ENCODE measurements around the gene ZNF200.
A peak's percentile ranks its signal among the peaks of the same experiment; 100 is the strongest.
"Not testable (repeated sequence)": the region's sequence is repeated elsewhere in the genome, so short reads cannot be mapped to it uniquely, and the experiment has no call there.

ZNF200 gene

GRCh38 chr16:3249451-3249850 is 14.5 kb upstream of the ZNF200 start:
- no peak for DNase-seq

GRCh38 chr16:3249020-3249419 is 14.1 kb upstream of the ZNF200 start:
- no peak for DNase-seq

- no peak for DNase-seq
These were observed 13.6 kb upstream of the ZNF200 start for GRCh38 chr16:3248596-3248995.

- no peak for DNase-seq
These were observed 11.9 kb upstream of the ZNF200 start for GRCh38 chr16:3246876-3247275.

GRCh38 chr16:3246002-3246401 is 11.0 kb upstream of the ZNF200 start:
- DNase-seq: no peak

- DNase-seq: peak; percentile 12
These were observed 8.9 kb upstream of the ZNF200 start for GRCh38 chr16:3243882-3244281.

GRCh38 chr16:3242709-3243108 is 7.8 kb upstream of the ZNF200 start:
- no peak for DNase-seq

- DNase-seq: no peak
These were observed 6.8 kb upstream of the ZNF200 start for GRCh38 chr16:3241761-3242160.

GRCh38 chr16:3235856-3236669 is 1.1 kb upstream of the ZNF200 start:
- peak; percentile 47 for DNase-seq

GRCh38 chr16:3234543-3234856 is 458 bp downstream of the ZNF200 start:
- DNase-seq: no peak

- no peak for DNase-seq
These were observed 10.9 kb downstream of the ZNF200 start for GRCh38 chr16:3223913-3224515.

- DNase-seq: no peak
These were observed 14.1 kb downstream of the ZNF200 start for GRCh38 chr16:3220839-3221238.

- no peak for DNase-seq
These were observed 18.7 kb downstream of the ZNF200 start for GRCh38 chr16:3216263-3216640.

- DNase-seq: no peak
These were observed 19.2 kb downstream of the ZNF200 start for GRCh38 chr16:3215601-3216262.

GRCh38 chr16:3214904-3215600 is 19.9 kb downstream of the ZNF200 start:
- DNase-seq: peak; percentile 15

- no peak for DNase-seq
These were observed 22.4 kb downstream of the ZNF200 start for GRCh38 chr16:3212567-3212966.

- DNase-seq: no peak
These were observed 23.0 kb downstream of the ZNF200 start for GRCh38 chr16:3212006-3212405.

GRCh38 chr16:3207086-3207953 is 27.6 kb downstream of the ZNF200 start:
- no peak for DNase-seq

GRCh38 chr16:3205939-3206338 is 29.0 kb downstream of the ZNF200 start:
- DNase-seq: not testable (repeated sequence)

GRCh38 chr16:3202903-3203539 is 31.9 kb downstream of the ZNF200 start:
- no peak for DNase-seq

- no peak for DNase-seq
These were observed 36.5 kb downstream of the ZNF200 start for GRCh38 chr16:3198334-3199072.

All from stimulated activated CD4-positive, alpha-beta T cell treated with anti-CD3 and anti-CD28 coated beads, Interleukin-15, amount 100 ng/mL, for 24 hours (primary cell).